Osteoblast (primary cell): ENCODE data around the gene SUMO4. TPM values are rescaled to one million over a fixed set of nuclear protein-coding genes. Genes with fewer than 3 reads are reported as not detected.

Source experiments
- DNase-seq: peaks from one replicate; pipeline ENCODE4 v3.0.0; 2011; ENCODE audit warnings: low spot score, mixed read lengths; ENCODE audit not compliant: insufficient read length; ENCODE audit errors: missing footprints
- H2AFZ ChIP-seq: 2 replicates; pipeline ENCODE4 v1.6.0; 2011; ENCODE audit warnings: mild to moderate bottlenecking, low read length
- H3K27ac ChIP-seq: 2 replicates; pipeline ENCODE4 v1.5.1; 2011; ENCODE audit warnings: mild to moderate bottlenecking, low read depth, low read length, moderate library complexity
- H3K27me3 ChIP-seq: 2 replicates; pipeline ENCODE4 v1.6.0; 2012; ENCODE audit warnings: mild to moderate bottlenecking, control low read depth, inconsistent platforms, low read length, moderate library complexity; ENCODE audit not compliant: insufficient read depth
- H3K36me3 ChIP-seq: 2 replicates; pipeline ENCODE4 v1.5.1; 2011; ENCODE audit warnings: mild to moderate bottlenecking, low read length, control low read depth, moderate library complexity; ENCODE audit not compliant: insufficient read depth
- H3K4me1 ChIP-seq: 2 replicates; pipeline ENCODE4 v1.5.1; 2011; ENCODE audit warnings: mild to moderate bottlenecking, low read length, control low read depth, moderate library complexity; ENCODE audit not compliant: insufficient read depth
- H3K4me2 ChIP-seq: 2 replicates; pipeline ENCODE4 v1.6.0; 2011; ENCODE audit warnings: mild to moderate bottlenecking, low read length; ENCODE audit not compliant: insufficient read depth
- H3K4me3 ChIP-seq: fragments of 200-600 bp; sonication (generic); 3 replicates; pipeline ENCODE4 v1.5.1; 2012; ENCODE audit warnings: mild to moderate bottlenecking, low read length, inconsistent platforms; ENCODE audit not compliant: insufficient read depth
- H3K79me2 ChIP-seq: 2 replicates; pipeline ENCODE4 v1.6.0; 2012; ENCODE audit warnings: mild to moderate bottlenecking, low read length, control low read depth, inconsistent platforms; ENCODE audit not compliant: insufficient read depth
- H3K9me3 ChIP-seq: 2 replicates; pipeline ENCODE4 v1.5.1; 2011; ENCODE audit warnings: low read depth, low read length, control low read depth
- H4K20me1 ChIP-seq: 2 replicates; pipeline ENCODE4 v1.6.0; 2012; ENCODE audit warnings: mild to moderate bottlenecking, low read length, control low read depth; ENCODE audit not compliant: insufficient read depth
- total RNA-seq: library from RNA; depleted of rRNA; stranded (reverse); fragments of >200 nt; gene quantifications from 2 replicates; pipeline ENCODE4 v1.2.3, GENCODE V29; 2012
- TF ChIP-seq, protein P1 (sequence below): IDR thresholded peaks from 2 replicates; pipeline ENCODE4 v1.5.1; 2011; ENCODE audit warnings: mild to moderate bottlenecking, low read depth, low read length, moderate library complexity; ENCODE audit errors: extremely low read depth

The SUMO4 gene
- total RNA-seq, 1 donor = 3.6 TPM

GRCh38 chr6:149380523-149380922 lies 19.5 kb upstream of the SUMO4 start:
- H2AFZ ChIP-seq = no peak overlapping the region
- H3K36me3 ChIP-seq = peaks cover 26% of the 10 kb centered on the region
- H3K27me3 ChIP-seq = no peaks in the 10 kb centered on the region
- peak; percentile 31 for DNase-seq
- TF ChIP-seq, protein P1, sequence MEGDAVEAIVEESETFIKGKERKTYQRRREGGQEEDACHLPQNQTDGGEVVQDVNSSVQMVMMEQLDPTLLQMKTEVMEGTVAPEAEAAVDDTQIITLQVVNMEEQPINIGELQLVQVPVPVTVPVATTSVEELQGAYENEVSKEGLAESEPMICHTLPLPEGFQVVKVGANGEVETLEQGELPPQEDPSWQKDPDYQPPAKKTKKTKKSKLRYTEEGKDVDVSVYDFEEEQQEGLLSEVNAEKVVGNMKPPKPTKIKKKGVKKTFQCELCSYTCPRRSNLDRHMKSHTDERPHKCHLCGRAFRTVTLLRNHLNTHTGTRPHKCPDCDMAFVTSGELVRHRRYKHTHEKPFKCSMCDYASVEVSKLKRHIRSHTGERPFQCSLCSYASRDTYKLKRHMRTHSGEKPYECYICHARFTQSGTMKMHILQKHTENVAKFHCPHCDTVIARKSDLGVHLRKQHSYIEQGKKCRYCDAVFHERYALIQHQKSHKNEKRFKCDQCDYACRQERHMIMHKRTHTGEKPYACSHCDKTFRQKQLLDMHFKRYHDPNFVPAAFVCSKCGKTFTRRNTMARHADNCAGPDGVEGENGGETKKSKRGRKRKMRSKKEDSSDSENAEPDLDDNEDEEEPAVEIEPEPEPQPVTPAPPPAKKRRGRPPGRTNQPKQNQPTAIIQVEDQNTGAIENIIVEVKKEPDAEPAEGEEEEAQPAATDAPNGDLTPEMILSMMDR = no peak
- no peak overlapping the region for H3K27ac ChIP-seq
- no peak overlapping the region for H3K4me2 ChIP-seq
- peaks cover 52% of the 10 kb centered on the region for H3K79me2 ChIP-seq
- no peaks in the 10 kb centered on the region for H3K9me3 ChIP-seq
- no peaks in the 10 kb centered on the region for H3K4me1 ChIP-seq
- peaks cover 9% of the 10 kb centered on the region for H4K20me1 ChIP-seq
- H3K4me3 ChIP-seq = no peak overlapping the region

DNA sequence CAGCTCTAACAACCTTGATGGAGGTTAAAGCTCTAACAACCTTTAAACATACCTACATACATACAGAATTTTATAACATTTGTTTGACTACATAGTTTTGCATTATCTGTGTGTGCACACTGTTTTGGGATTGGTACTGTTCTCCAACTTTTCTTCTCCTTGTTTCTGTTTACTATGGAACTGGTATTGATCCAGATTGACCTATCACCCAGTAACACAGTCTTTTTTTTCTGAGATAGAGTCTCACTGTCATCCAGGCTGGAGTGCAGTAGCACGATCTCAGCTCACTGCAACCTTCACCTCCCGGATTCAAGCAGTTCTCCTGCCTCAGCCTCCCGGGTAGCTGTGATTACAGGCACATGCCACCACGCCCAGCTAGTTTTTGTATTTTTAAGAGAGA lies 16.7 kb upstream of the SUMO4 start:
- TF ChIP-seq, protein P1 = no peak
- no peak for DNase-seq
- Histone ChIP-seq H3K4me3 (no peak overlapping the region), H3K4me2 (no peak overlapping the region), H4K20me1 (peaks cover 18% of the 10 kb centered on the region), H3K9me3 (no peaks in the 10 kb centered on the region), H3K4me1 (no peaks in the 10 kb centered on the region), H3K27me3 (no peaks in the 10 kb centered on the region), H2AFZ (no peak overlapping the region), H3K27ac (no peak overlapping the region), H3K36me3 (peaks cover 26% of the 10 kb centered on the region), H3K79me2 (peaks cover 64% of the 10 kb centered on the region)

DNA sequence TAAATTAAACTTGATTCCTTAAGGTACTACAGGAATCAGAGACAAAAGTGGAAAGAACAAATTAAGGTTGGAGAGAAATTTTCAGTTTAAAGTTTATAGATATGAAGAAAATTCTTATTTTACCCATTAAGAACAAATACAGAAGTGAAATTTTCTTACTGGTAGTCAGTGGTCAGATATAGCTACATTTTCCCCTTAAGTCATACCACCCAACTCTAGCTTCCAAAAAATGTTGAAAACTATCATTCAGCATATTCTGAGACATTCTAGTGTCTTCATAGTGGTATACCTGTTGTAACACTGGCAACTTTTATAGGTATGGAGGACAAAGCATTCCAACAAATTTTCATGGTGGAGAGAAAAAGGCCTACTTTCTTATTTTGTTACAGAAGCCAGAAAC lies 15.6 kb upstream of the SUMO4 start:
- H4K20me1 ChIP-seq = peaks cover 21% of the 10 kb centered on the region
- no peak for DNase-seq
- H3K79me2 ChIP-seq = peaks cover 58% of the 10 kb centered on the region
- H3K27me3 ChIP-seq = no peaks in the 10 kb centered on the region
- no peak overlapping the region for H3K4me3 ChIP-seq
- no peaks in the 10 kb centered on the region for H3K9me3 ChIP-seq
- H3K4me2 ChIP-seq = no peak overlapping the region
- H2AFZ ChIP-seq = no peak overlapping the region
- TF ChIP-seq, protein P1 = no peak
- H3K4me1 ChIP-seq = peaks cover under 1% of the 10 kb centered on the region
- H3K36me3 ChIP-seq = peaks cover 15% of the 10 kb centered on the region
- H3K27ac ChIP-seq = no peak overlapping the region

DNA sequence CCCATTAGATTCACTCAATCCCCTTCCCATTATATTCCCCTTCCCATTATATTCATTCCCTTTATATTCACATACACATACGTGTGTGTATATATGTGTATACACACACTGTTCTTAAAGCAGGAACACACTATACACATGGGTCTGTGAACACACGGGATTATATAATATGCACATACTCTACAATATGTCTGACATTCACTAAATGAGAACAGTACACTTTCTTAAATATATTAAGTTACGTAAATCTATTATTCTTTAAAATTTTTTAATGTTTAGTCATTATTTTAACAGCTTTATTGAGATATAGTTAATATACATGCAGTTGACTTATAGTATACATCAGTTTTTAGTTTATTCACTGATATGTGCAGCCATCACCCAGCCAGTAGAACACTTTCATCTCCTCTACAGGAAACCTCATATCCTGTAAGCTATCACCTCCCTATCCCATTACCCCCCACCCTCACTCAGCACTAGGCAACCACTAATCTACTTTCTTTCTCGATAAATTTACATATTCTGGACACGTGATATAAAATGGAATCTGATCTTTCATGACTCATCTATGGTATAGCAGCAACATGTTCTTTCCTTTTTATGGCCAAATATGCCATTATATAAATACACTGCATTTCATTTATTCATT lies 13.9 kb upstream of the SUMO4 start:
- Histone ChIP-seq H3K36me3 (peaks cover 11% of the 10 kb centered on the region), H4K20me1 (peaks cover 22% of the 10 kb centered on the region), H3K27me3 (no peaks in the 10 kb centered on the region), H3K79me2 (peaks cover 61% of the 10 kb centered on the region), H3K9me3 (no peaks in the 10 kb centered on the region), H2AFZ (no peak overlapping the region), H3K27ac (no peak overlapping the region), H3K4me2 (no peak overlapping the region), H3K4me3 (no peak overlapping the region), H3K4me1 (peaks cover 6% of the 10 kb centered on the region)
- no peak for DNase-seq
- TF ChIP-seq, protein P1 = no peak
